Measurements from ENCODE around the gene PDE4B. TPM values are rescaled to one million over a fixed set of nuclear protein-coding genes. Genes with fewer than 3 reads are reported as not detected.
"Not testable (repeated sequence)": the region's sequence is repeated elsewhere in the genome, so short reads cannot be mapped to it uniquely, and the experiment has no call there.

The PDE4B gene
- total and polyA plus RNA-seq, 11 donors, result 1.4 to 71.9 (median 16.2) TPM

GRCh38 chr1:66050633-66051032, 257.9 kb downstream of the PDE4B start:
- no peaks in the 10 kb centered on the region for H3K4me1 ChIP-seq
- no peaks in the 10 kb centered on the region for H3K9me3 ChIP-seq
- no peak for ATAC-seq
- intact Hi-C loops (cut with DNase I), result no loop called here
- H3K36me3 ChIP-seq, result no peaks in the 10 kb centered on the region
- H3K27ac ChIP-seq, result no peak overlapping the region
- DNase-seq, result no peak
- peaks cover 0 to 3% (median 0%) of the 10 kb centered on the region in 9 donors for H3K27me3 ChIP-seq
- no peak for TF ChIP-seq CTCF (IDR thresholded peaks at IDR 0.05)
- no peak for TF ChIP-seq POLR2A (IDR thresholded peaks at IDR 0.05)
- WGBS, 4 donors, result 72 to 77% (median 76%) methylated on average over 4 of the region's 4 CpGs
- H3K4me3 ChIP-seq, result no peak overlapping the region

GRCh38 chr1:66055092-66055491, 262.4 kb downstream of the PDE4B start:
- Histone ChIP-seq H3K27me3 (no peaks in the 10 kb centered on the region), H3K4me3 (no peak overlapping the region), H3K36me3 (no peaks in the 10 kb centered on the region), H3K9me3 (peaks cover 0 to 3% (median 0%) of the 10 kb centered on the region in 12 donors), H3K27ac (no peak overlapping the region), H3K4me1 (no peaks in the 10 kb centered on the region)
- 73 to 83% (median 81%) methylated on average over 3 of the region's 3 CpGs for WGBS, 4 donors
- no peak for ATAC-seq
- intact Hi-C loops (cut with DNase I), result no loop called here
- TF ChIP-seq CTCF (IDR thresholded peaks at IDR 0.05) (no peak), POLR2A (IDR thresholded peaks at IDR 0.05) (no peak)
- DNase-seq, result no peak

GRCh38 chr1:66057448-66057847, 264.8 kb downstream of the PDE4B start:
- intact Hi-C loops (cut with DNase I); H3K27ac ChIP-seq; H3K36me3 ChIP-seq; H3K4me1 ChIP-seq; H3K9me3 ChIP-seq; H3K27me3 ChIP-seq; ATAC-seq; H3K4me3 ChIP-seq; DNase-seq: not testable (repeated sequence)
- WGBS, 4 donors, result 69 to 79% (median 72%) methylated on average over 3 of the region's 3 CpGs

GRCh38 chr1:66058558-66058957, 265.9 kb downstream of the PDE4B start:
- Histone ChIP-seq H3K9me3 (peaks cover 0 to 3% (median 0%) of the 10 kb centered on the region in 12 donors), H3K36me3 (no peaks in the 10 kb centered on the region), H3K27ac (no peak overlapping the region), H3K27me3 (no peaks in the 10 kb centered on the region), H3K4me3 (no peak overlapping the region), H3K4me1 (no peaks in the 10 kb centered on the region)
- WGBS, 4 donors, result 78 to 95% (median 83%) methylated on average over 2 of the region's 2 CpGs
- intact Hi-C loops (cut with DNase I), result no loop called here
- no peak for TF ChIP-seq POLR2A (IDR thresholded peaks at IDR 0.05)
- TF ChIP-seq CTCF (IDR thresholded peaks at IDR 0.05), result no peak
- peak in 1 of 5 donors; percentile 29 for DNase-seq
- no peak for ATAC-seq

- WGBS, 4 donors, result 81 to 94% (median 84%) methylated on average over 3 to 4 of the region's 4 CpGs
- H3K27ac ChIP-seq; H3K4me3 ChIP-seq; H3K4me1 ChIP-seq; DNase-seq; H3K27me3 ChIP-seq; H3K9me3 ChIP-seq; ATAC-seq; intact Hi-C loops (cut with DNase I); H3K36me3 ChIP-seq: not testable (repeated sequence)
These were observed 274.5 kb downstream of the PDE4B start for GRCh38 chr1:66067219-66067618.

All from heart left ventricle (tissue), 16 donors.